Measurements from ENCODE around the gene CBFA2T3. TPM values are rescaled to one million over a fixed set of nuclear protein-coding genes. Genes with fewer than 3 reads are reported as not detected.
"Not testable (repeated sequence)": the region's sequence is repeated elsewhere in the genome, so short reads cannot be mapped to it uniquely, and the experiment has no call there.

CBFA2T3 gene
- total and polyA plus RNA-seq, 5 donors: 5.6 to 8.5 (median 7.3) TPM

DNA sequence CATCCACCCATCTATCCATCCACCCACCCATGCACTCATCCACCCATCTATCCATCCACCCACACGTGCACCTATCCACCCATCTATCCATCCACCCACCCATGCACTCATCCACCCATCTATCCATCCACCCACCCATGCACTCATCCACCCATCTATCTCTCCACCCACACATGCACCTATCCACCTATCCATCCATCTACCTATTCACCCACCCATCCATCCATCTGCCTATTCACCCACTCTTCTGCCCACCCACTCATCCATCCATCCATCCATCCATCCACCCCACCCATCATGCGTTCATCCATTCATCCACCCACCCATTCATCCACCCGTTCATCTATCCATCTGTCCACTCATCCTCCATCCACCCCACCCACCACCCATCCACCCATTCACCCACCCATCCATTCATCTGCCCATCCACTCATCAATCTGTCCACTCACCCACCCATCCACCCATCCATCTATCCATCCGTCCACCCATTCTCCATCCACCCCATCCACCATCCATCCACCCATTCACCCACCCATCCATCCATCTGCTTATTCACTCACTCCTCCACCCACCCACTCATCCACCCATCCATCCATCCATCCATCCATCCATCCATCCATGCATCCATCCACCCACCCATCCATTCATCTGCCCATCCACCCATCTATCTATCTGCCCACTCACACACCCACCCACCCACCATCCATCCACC is 35.1 kb upstream of the CBFA2T3 start:
- intact Hi-C loops (cut with DNase I): no loop called here
- 81% methylated on average over 4 of the region's 4 CpGs for WGBS

DNA sequence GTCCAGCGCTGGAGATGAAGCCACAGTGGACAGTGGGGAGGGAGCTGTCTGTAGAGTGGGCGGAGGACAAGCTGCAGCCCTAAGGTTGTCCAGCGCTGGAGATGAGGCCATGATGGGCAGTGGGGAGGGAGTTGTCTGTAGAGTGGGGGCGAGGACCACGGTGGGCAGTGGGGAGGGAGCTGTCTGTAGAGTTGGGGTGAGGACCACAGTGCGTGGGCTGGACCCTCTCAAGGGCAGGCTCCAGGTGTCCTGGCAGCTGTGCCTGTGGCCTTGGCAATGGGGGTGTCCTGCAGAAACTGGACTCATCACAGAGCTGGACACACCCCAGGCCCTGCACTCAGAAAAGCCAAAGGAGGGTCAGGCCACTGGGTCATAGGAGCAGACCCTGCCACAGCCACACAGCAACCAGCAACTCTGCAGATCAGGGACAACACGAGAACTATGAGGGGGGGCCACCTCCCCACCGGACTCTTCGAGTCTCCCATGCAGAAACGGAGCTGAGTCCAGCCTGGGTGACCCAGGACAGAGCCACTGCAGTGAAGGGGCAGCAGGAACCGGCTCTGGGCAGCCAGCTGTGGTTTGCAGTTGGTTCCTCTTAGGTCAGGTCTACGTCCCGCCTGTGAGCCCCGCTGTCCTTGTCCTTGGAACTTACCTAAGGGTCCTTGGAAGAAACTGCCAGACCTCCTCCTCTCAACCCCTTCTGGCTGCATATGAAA is 33.4 kb upstream of the CBFA2T3 start:
- intact Hi-C loops (cut with DNase I): no loop called here
- Histone ChIP-seq H3K27me3 (ENCODE audit: control insufficient read depth, insufficient read depth) (no peaks in the 10 kb centered on the region), H3K9me3 (ENCODE audit: control insufficient read depth, low read length) (no peaks in the 10 kb centered on the region), H3K4me3 (ENCODE audit: low read length) (no peak overlapping the region), H3K4me1 (ENCODE audit: control insufficient read depth, insufficient read depth, low read length) (no peaks in the 10 kb centered on the region), H3K27ac (ENCODE audit: low read length) (no peak overlapping the region)
- peak in 2 of 3 donors; percentile 2 to 15 for DNase-seq
- ATAC-seq: no peak
- 79% methylated on average over 14 of the region's 14 CpGs for WGBS

More for the DNA sequence above, 35.1 kb upstream of the CBFA2T3 start:
- DNase-seq (no peak), ATAC-seq (no peak)
- Histone ChIP-seq H3K27me3 (ENCODE audit: control insufficient read depth, insufficient read depth) (no peaks in the 10 kb centered on the region), H3K27ac (ENCODE audit: low read length) (no peak overlapping the region), H3K9me3 (ENCODE audit: control insufficient read depth, low read length) (no peaks in the 10 kb centered on the region), H3K4me3 (ENCODE audit: low read length) (no peak overlapping the region), H3K4me1 (ENCODE audit: control insufficient read depth, insufficient read depth, low read length) (no peaks in the 10 kb centered on the region)

DNA sequence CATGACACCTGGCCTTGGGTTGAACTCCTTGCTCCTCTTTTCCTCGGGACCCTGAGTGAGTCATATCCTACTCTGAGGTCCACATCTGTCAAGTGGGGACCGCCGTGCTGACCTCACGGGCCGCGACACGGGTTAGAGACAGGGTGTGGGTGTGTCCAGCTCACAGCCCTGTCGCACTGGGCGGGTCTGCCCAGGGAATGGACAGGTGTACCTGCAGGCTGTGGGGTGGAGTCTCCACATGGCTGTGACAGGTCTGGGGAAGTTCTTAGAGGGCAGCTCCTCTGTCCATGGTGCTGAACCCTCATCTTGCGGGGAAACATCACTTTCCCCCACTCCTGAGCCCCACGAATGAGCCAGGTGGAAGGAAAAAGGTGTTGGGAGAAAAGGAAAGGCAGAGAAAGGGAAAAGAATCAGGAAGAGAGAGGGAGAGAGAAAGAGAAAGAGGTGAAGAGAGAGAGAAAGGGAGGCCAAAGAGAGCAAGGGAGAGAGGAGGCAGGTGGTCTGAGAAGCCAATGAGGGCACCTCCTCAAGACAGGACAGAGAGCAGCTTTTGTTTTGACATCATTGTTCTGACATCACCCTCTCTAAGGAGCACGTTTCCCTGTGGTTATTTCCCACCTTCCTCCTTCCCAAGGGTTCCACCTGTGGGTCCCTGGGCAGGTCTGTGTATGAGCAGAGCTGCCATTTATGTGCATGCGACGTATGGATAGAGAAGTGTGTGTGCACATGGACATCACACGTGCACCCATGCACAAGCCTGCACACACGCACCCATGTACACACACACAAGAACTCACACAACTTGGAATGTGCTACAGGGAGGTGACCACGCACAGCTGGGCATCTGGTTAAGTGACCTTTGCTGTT is 32.6 kb upstream of the CBFA2T3 start:
- no peaks in the 10 kb centered on the region for H3K27me3 ChIP-seq (ENCODE audit: control insufficient read depth, insufficient read depth)
- DNase-seq (peak in 2 of 3 donors; percentile 28 to 54), ATAC-seq (peak in 1 of 2 donors; percentile 16)
- H3K9me3 ChIP-seq (ENCODE audit: control insufficient read depth, low read length): no peaks in the 10 kb centered on the region
- 54% methylated on average over 17 of the region's 17 CpGs for WGBS
- no peaks in the 10 kb centered on the region for H3K4me1 ChIP-seq (ENCODE audit: control insufficient read depth, insufficient read depth, low read length)
- intact Hi-C loops (cut with DNase I): no loop called here
- no peak overlapping the region for H3K27ac ChIP-seq (ENCODE audit: low read length)
- no peak overlapping the region for H3K4me3 ChIP-seq (ENCODE audit: low read length)

DNA sequence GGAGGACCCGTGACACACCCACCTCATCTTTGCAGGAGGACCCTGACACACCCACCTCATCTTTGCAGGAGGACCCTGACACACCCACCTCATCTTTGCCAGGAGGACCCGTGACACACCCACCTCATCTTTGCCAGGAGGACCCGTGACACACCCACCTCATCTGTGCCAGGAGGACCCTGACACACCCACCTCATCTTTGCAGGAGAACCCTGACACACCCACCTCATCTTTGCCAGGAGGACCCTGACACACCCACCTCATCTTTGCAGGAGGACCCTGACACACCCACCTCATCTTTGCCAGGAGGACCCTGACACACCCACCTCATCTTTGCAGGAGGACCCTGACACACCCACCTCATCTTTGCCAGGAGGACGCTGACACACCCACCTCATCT is 31.8 kb upstream of the CBFA2T3 start:
- H3K9me3 ChIP-seq (ENCODE audit: control insufficient read depth, low read length); H3K4me3 ChIP-seq (ENCODE audit: low read length); H3K27me3 ChIP-seq (ENCODE audit: control insufficient read depth, insufficient read depth); H3K27ac ChIP-seq (ENCODE audit: low read length); intact Hi-C loops (cut with DNase I); H3K4me1 ChIP-seq (ENCODE audit: control insufficient read depth, insufficient read depth, low read length); ATAC-seq: not testable (repeated sequence)
- DNase-seq: peak in 2 of 3 donors; percentile 2 to 27
- WGBS: 58% methylated on average over 4 of the region's 4 CpGs

DNA sequence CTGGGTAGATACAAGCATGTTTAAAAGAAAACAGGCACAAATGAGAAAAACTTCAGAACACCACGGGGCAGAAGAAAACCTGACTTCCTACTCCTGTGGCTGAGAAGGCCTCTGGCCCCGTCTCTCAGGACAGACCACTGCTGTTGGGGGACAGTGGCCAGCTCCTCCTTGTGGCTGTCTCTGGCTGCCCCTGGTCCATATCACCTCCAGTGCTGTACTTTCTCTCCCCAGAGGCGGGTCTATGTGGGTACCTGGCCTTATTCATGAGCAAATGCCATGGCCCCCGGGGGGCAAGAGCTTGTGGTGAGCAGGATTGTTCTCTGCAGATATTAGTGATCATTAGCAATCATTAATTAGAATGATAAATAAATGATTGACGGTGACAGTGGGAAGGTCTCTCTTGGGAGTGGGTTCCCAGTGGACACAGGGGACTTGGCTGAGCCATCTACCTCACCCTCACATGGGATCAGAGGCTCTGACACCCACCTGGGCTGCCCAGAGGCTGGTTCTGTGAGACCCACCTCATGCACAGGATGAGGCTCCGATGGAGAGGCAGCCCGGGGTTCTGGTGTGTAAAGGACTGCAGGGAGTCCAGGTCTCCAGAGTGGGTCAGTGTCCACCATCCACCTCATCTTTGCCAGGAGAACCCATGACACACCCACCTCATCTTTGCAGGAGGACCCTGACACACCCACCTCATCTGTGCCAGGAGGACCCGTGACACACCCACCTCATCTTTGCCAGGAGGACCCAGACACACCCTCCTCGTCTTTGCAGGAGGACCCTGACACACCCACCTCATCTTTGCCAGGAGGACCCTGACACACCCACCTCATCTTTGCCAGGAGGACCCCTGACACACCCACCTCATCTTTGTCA is 30.6 kb upstream of the CBFA2T3 start:
- WGBS: 53% methylated on average over 9 of the region's 9 CpGs
- peak in 1 of 3 donors; percentile 15 for DNase-seq
- Histone ChIP-seq H3K27me3 (ENCODE audit: control insufficient read depth, insufficient read depth) (no peaks in the 10 kb centered on the region), H3K27ac (ENCODE audit: low read length) (no peak overlapping the region), H3K4me3 (ENCODE audit: low read length) (no peak overlapping the region), H3K4me1 (ENCODE audit: control insufficient read depth, insufficient read depth, low read length) (no peaks in the 10 kb centered on the region), H3K9me3 (ENCODE audit: control insufficient read depth, low read length) (no peaks in the 10 kb centered on the region)
- no peak for ATAC-seq
- intact Hi-C loops (cut with DNase I): no loop called here

DNA sequence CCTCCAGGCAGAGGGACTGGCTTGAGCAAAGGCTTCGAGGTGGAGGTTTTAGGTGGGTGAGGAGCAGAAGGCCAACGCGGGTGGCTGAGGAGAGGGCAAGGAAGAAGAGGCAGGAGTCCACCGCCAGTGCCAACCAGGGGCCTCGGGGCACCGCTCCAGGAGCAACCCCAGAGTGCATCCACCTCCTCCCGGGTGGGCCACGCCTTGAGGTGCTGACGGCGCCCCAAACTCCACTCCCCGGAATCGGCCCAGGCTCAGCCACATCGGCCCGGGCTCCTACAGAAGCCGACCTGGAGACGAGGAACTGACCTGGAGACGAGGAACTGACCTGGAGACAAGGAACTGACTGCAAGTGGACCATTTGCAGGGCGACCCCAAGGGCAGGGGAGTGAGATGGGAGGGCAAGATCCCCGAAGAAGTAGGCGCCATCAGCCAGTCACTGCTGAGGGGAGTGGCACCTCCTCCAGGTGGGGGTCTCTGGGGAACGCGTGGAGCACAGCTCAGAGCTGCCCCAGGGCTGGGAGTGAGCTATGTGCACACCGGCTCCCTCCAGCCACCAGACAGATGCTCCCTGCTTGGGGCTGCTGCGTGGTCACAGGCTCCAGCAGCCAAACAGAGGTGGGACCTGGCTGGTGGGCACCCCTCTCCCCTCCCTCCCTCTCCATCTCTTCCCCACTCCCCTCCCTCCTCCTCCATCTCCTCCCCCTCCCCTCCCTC is 29.2 kb upstream of the CBFA2T3 start:
- Histone ChIP-seq H3K9me3 (ENCODE audit: control insufficient read depth, low read length) (peaks cover 3% of the 10 kb centered on the region), H3K27ac (ENCODE audit: low read length) (no peak overlapping the region), H3K27me3 (ENCODE audit: control insufficient read depth, insufficient read depth) (no peaks in the 10 kb centered on the region), H3K4me3 (ENCODE audit: low read length) (no peak overlapping the region), H3K4me1 (ENCODE audit: control insufficient read depth, insufficient read depth, low read length) (no peaks in the 10 kb centered on the region)
- DNase-seq: peak; percentile 12 to 44 (median 42)
- intact Hi-C loops (cut with DNase I): no loop called here
- ATAC-seq: no peak
- WGBS: 82% methylated on average over 24 of the region's 24 CpGs

DNA sequence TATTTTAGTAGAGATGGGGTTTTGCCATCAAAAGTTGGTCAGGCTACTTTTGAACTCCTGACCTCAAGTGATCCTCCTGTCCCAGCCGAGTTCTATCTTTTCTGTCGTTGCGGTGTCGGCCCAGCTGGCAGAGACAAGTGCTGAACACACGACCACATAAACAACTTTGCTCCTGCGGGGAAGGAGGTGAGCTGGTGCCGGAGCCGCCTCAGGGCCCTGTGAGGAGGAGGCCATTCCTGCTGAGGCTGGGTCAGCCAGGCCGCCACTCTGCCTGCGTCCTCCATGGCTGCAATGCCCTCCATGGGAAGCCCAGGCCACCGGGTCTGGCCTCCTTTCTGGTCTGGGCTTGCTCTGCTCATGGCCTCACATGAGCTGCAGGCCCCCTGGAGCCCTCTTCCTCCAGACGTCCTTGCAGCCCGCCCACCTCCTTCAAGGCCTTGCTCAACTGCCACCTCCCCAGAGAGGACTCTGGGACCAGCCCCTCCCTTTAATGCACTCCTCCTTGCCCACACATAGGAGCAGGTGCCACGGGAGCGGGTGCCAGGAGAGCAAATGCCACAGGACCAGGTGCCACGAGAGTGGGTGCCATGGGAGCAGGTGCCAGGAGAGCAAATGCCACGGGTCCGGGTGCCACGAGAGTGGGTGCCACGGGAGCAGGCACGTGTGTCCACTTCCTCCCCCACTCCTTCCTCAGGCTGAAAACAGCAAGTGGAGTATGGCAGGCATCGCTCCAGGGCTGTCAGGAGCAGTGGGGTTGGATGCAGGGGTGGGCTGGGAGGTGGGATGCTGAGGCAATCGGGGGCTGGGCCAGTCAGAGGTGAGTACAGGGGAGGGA is 28.4 kb upstream of the CBFA2T3 start:
- 79% methylated on average over 23 of the region's 23 CpGs for WGBS
- H3K27me3 ChIP-seq (ENCODE audit: control insufficient read depth, insufficient read depth): no peaks in the 10 kb centered on the region

DNA sequence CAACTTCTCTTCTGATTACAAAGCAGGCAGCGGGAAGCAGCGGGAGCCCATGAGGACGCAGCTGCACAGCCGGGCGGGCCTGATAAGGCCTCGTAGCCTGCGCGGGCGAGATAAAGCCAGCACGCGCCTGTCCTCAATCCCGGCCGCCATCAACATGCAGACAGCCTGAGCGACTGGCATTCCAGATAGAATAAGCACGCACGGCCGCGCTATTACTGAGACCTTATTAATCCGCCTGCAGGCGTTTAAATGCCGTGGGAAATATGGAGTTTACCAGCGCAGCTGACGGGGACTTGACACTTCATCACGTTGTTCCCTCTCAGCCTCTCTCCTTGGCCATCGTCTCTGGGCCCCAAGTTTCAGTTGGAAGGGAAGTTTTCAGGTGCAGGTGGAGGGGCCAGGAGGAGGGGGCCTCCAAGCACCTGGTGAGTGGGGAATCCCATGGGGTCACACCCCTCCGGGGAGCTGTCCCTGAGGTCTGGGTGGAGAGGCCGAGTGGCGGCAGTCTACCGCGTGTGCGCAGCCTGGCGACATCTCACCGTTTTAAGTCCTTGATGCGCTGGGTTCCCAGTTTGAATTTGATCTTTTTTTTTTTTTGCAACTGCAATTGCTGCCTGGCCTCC is 27.3 kb upstream of the CBFA2T3 start:
- 17% methylated on average over 34 of the region's 34 CpGs for WGBS
- Histone ChIP-seq H3K9me3 (ENCODE audit: control insufficient read depth, low read length) (peaks cover 3% of the 10 kb centered on the region), H3K4me1 (ENCODE audit: control insufficient read depth, insufficient read depth, low read length) (no peaks in the 10 kb centered on the region), H3K27me3 (ENCODE audit: control insufficient read depth, insufficient read depth) (no peaks in the 10 kb centered on the region), H3K27ac (ENCODE audit: low read length) (no peak overlapping the region), H3K4me3 (ENCODE audit: low read length) (no peak overlapping the region)
- ATAC-seq (peak; percentile 89 to 91), DNase-seq (peak; percentile 60 to 81 (median 76))
- intact Hi-C loops (cut with DNase I): no loop called here

More for the DNA sequence above, 28.4 kb upstream of the CBFA2T3 start:
- no peaks in the 10 kb centered on the region for H3K4me1 ChIP-seq (ENCODE audit: control insufficient read depth, insufficient read depth, low read length)
- DNase-seq (peak; percentile 6 to 30 (median 23)), ATAC-seq (peak in 1 of 2 donors; percentile 12)
- no peak overlapping the region for H3K4me3 ChIP-seq (ENCODE audit: low read length)
- no peak overlapping the region for H3K27ac ChIP-seq (ENCODE audit: low read length)
- peaks cover 3% of the 10 kb centered on the region for H3K9me3 ChIP-seq (ENCODE audit: control insufficient read depth, low read length)
- intact Hi-C loops (cut with DNase I): no loop called here

DNA sequence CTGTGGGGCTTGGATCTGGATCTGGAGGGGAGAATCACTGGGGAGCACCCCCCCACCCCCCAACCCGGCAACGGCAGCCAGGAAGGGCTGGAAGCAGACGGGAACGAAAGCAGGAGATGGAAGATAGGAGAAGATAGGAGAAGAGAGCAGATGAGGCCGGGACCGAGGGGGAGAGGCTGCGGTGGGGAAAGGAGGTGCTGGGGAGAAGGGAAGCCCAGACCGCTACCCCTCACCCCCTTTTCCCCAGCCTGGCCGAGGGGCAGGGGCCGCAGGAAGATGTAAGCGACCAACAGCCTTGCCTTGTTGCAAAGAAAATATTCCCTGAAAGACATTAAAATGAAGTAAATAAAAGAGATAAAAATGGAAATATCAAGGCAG is 26.8 kb upstream of the CBFA2T3 start:
- ATAC-seq: no peak
- 8% methylated on average over 11 of the region's 11 CpGs for WGBS
- Histone ChIP-seq H3K4me1 (ENCODE audit: control insufficient read depth, insufficient read depth, low read length) (no peaks in the 10 kb centered on the region), H3K4me3 (ENCODE audit: low read length) (no peak overlapping the region), H3K27ac (ENCODE audit: low read length) (no peak overlapping the region), H3K9me3 (ENCODE audit: control insufficient read depth, low read length) (peaks cover 3% of the 10 kb centered on the region), H3K27me3 (ENCODE audit: control insufficient read depth, insufficient read depth) (no peaks in the 10 kb centered on the region)
- no peak for DNase-seq
- intact Hi-C loops (cut with DNase I): no loop called here
